ENCODE data around the gene LBR.

GRCh38 chr1:225412803-225413351 lies 15.0 kb downstream of the LBR start:
- TF ChIP-seq CTCF (IDR thresholded peaks at IDR 0.05), result no peak
- no peak for TF ChIP-seq POLR2A (IDR thresholded peaks at IDR 0.05)
